A673 (cell line): ENCODE results near the gene CETP.

Experiments
- EZH2 ChIP-seq: fragments of 200-600 bp; sonication (generic); IDR thresholded peaks from 2 replicates; pipeline ENCODE4 v1.6.1; 2017; ENCODE audit warnings: borderline replicate concordance, low read depth, mild to moderate bottlenecking, mixed read lengths, antibody characterized with exemption, low read length; ENCODE audit not compliant: poor library complexity, severe bottlenecking
- TF ChIP-seq, protein P1 (sequence below): fragments of 300-800, 200-600 bp; sonication (generic); conservative IDR thresholded peaks from 2 replicates; pipeline ENCODE4 v1.5.1; 2017; ENCODE audit warnings: low read depth, mild to moderate bottlenecking, antibody characterized with exemption, low read length, moderate library complexity, mixed read lengths

DNA sequence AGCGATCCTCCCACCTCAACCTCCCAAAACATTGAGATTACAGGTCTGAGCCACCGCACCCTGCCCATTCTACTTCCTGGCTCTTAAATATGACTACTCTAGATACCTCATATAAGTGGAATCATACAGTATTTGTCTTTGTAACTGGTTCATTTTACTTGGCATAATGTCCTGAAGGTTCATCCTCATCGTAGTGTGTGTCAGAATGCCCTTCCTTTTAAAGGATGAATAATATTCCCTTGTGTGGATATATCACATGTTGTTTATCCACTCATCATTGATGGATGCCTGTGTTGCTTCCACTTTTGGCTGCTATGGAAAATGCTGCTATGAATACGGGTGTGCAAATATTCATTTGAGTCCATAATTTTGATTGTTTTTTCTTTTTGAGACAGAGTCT is 5.7 kb upstream of the CETP start:
- TF ChIP-seq, protein P1, sequence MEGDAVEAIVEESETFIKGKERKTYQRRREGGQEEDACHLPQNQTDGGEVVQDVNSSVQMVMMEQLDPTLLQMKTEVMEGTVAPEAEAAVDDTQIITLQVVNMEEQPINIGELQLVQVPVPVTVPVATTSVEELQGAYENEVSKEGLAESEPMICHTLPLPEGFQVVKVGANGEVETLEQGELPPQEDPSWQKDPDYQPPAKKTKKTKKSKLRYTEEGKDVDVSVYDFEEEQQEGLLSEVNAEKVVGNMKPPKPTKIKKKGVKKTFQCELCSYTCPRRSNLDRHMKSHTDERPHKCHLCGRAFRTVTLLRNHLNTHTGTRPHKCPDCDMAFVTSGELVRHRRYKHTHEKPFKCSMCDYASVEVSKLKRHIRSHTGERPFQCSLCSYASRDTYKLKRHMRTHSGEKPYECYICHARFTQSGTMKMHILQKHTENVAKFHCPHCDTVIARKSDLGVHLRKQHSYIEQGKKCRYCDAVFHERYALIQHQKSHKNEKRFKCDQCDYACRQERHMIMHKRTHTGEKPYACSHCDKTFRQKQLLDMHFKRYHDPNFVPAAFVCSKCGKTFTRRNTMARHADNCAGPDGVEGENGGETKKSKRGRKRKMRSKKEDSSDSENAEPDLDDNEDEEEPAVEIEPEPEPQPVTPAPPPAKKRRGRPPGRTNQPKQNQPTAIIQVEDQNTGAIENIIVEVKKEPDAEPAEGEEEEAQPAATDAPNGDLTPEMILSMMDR: no peak
- TF ChIP-seq EZH2: no peak
